Activated T-cell treated with anti-CD3 and anti-CD28 coated beads, Interleukin-2, amount 50 U/mL, for 72 hours (primary cell): ENCODE results near the gene RALGPS1. TPM values are rescaled to one million over a fixed set of nuclear protein-coding genes. Genes with fewer than 3 reads are reported as not detected.

Experiments
- ATAC-seq, 2 donors: fragments of 150-1000 bp; cut with Tn5 transposase; replicated peaks in 1 of 2; 2 replicates each; pipeline ENCODE4 v1.10.0; 2021; ENCODE audit warnings: moderate library complexity in 2 of 2, mild to moderate bottlenecking in 1 of 2
- DNase-seq, 2 donors: peaks; one replicate each; pipeline ENCODE4 v3.0.0; 2021 to 2022; ENCODE audit warnings: mixed read lengths in 1 of 2
- H3K27ac Mint-ChIP-seq: one replicate; pipeline ENCODE4 v1.8.0; 2022; ENCODE audit warnings: mild to moderate bottlenecking, moderate library complexity, mixed read lengths
- H3K27me3 Mint-ChIP-seq: one replicate; pipeline ENCODE4 v1.8.0; 2022; ENCODE audit warnings: low read depth, mixed read lengths
- H3K36me3 Mint-ChIP-seq, 2 donors: one replicate each; pipeline ENCODE4 v1.8.0; 2022; ENCODE audit warnings: mixed read lengths in 2 of 2, mild to moderate bottlenecking in 1 of 2; ENCODE audit not compliant: insufficient read depth in 2 of 2
- H3K4me1 Mint-ChIP-seq: one replicate; pipeline ENCODE4 v1.8.0; 2022; ENCODE audit warnings: low read depth, mixed read lengths
- H3K4me3 Mint-ChIP-seq, 2 donors: one replicate each; pipeline ENCODE4 v1.8.0; 2022; ENCODE audit warnings: mild to moderate bottlenecking in 2 of 2, mixed read lengths in 2 of 2, moderate library complexity in 2 of 2
- H3K9me3 Mint-ChIP-seq, 2 donors: one replicate each; pipeline ENCODE4 v1.8.0; 2022; ENCODE audit warnings: mixed read lengths in 2 of 2
- total RNA-seq, 2 donors: library from RNA; stranded (reverse); gene quantifications; one replicate each; pipeline ENCODE4 v1.2.3, GENCODE V29; 2022

The RALGPS1 gene
- total RNA-seq, 2 donors from 2014 or later, result 3.3 to 3.4 TPM

DNA sequence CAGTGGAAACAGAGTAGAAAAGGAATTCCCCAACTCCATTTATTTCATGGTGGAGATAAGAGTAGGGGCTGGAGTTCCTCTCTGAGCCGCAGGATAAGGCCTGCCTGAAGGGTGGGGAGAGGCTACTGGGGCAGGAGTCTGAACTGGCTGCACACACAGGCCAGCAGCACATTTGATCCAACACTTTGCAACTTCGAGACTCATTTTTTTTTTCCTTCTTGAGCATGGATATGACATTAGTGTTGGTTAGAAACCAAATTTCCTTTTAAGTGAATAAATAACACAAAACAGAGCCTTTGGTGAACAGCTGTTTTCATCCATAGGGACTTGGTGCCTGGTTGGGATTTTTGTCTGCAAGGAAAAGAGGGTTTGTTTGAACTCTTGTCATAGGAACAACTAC, 76.6 kb downstream of the RALGPS1 start:
- no peak for ATAC-seq

DNA sequence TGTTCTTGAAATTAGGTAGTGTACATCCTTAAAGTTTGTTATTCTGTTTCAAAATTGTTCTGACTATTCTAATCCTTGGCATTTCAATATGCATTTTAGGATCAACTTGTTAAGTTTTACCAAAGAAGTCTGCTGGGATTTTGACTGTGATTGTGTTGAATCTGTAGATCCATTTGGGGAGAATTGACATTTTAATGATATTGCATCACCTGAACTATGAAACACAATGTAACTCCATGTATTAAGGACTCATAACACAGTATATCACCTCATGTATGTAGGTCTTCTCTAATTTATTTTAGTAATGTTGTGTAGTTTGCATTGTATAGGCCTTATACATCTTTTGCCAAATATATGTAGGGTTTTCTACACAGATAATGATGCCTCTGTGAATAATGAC, 77.8 kb downstream of the RALGPS1 start:
- Mint-ChIP-seq H3K9me3 (peaks cover 7 to 10% of the 10 kb centered on the region in 2 donors), H3K4me3 (no peak overlapping the region), H3K4me1 (peaks cover 17% of the 10 kb centered on the region), H3K36me3 (peaks cover 16 to 25% of the 10 kb centered on the region in 2 donors), H3K27me3 (peaks cover 91% of the 10 kb centered on the region), H3K27ac (no peak overlapping the region)
- no peak for ATAC-seq
- DNase-seq, result no peak

More for the DNA sequence above, 76.6 kb downstream of the RALGPS1 start:
- no peak overlapping the region for H3K4me3 Mint-ChIP-seq
- peaks cover 94% of the 10 kb centered on the region for H3K27me3 Mint-ChIP-seq
- H3K9me3 Mint-ChIP-seq, result peaks cover 5 to 7% of the 10 kb centered on the region in 2 donors
- peaks cover 14 to 21% of the 10 kb centered on the region in 2 donors for H3K36me3 Mint-ChIP-seq
- H3K27ac Mint-ChIP-seq, result no peak overlapping the region
- H3K4me1 Mint-ChIP-seq, result peaks cover 29% of the 10 kb centered on the region
- no peak for DNase-seq

DNA sequence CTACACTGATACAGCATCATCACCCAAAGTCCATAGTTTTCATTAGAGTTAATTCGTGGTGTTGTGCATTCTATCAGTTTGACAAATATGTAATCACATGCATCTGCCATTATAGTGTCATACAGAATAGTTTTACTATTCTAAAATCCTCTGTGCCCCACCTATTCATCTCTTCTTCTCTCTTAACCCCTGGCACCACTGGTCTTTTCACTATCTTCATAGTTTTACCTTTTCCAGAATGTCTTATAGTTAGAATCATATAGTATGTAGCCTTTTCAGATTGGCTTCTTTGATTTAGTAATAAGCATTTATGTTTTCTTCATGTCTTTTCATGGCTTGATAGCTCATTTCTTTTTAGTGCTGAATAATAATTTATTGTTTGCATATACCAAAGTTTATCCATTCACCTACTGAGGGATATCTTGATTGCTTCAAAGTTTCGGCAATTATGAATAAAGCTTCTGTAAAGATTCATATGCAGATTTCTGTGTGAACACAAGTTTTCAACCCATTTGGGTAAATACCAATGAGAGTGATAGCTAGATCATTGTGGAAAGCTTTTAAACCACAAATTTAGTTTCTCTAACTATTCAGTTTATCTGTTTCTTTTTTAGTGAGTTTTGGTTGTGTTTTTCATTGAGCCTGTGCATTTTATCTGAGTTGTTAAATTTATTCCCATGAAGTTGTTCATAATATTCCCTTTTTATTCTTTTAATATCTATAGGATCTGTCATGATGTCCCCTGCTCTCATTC, 84.9 kb downstream of the RALGPS1 start:
- Mint-ChIP-seq H3K4me1 (peaks cover 21% of the 10 kb centered on the region), H3K36me3 (peaks cover 11 to 12% of the 10 kb centered on the region in 2 donors), H3K27me3 (peaks cover 70% of the 10 kb centered on the region), H3K4me3 (peak overlapping the region in 1 of 2 donors; percentile 58), H3K27ac (no peak overlapping the region), H3K9me3 (peaks cover 4 to 8% of the 10 kb centered on the region in 2 donors)
- peak; percentile 66 to 79 for ATAC-seq
- DNase-seq, result no peak

DNA sequence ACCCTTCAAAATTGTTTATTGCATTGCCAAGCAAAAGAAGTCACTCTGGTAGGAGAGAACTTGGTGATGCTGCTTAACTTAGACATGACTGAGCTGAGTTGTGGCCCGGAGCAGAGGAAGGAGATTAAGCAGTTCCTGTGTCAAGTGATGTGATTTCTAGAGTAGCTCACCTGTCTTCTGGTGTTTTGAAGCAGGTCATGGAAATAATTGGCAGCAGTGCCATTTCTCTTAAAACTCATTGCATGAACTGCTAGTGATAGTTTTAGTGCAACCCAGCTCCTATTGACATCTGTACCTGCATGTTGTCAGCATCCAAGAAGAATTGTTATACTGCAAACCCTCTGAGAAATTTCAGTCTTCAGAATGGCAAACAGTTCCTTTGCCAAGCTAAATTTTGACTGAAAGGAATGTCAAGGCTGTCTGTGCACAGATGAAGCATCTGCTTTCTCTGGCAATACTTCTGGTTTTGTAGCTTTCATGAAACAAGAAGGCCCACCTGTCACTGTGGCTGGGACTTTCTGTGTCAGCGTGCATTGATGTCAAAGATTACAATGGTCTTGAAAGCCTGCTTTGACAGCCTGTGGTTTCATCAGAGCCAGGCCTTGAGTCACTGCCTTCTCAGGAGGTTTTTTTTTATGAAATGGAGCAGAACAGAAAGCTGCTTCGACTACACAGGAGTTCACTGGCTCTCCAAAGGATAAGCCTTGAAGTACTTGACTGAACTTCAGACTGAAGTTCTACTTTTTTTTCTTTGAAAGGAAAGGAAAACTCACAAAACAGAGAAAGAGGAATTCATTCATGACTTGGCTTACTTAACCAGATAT, 90.6 kb downstream of the RALGPS1 start:
- Mint-ChIP-seq H3K4me1 (peaks cover 34% of the 10 kb centered on the region), H3K4me3 (peak overlapping the region; percentile 57 to 80), H3K27me3 (peaks cover 72% of the 10 kb centered on the region), H3K27ac (peak overlapping the region; percentile 73), H3K36me3 (no peaks in the 10 kb centered on the region), H3K9me3 (no peaks in the 10 kb centered on the region)
- ATAC-seq (peak; percentile 98 to 99), DNase-seq (peak; percentile 80 to 86)

DNA sequence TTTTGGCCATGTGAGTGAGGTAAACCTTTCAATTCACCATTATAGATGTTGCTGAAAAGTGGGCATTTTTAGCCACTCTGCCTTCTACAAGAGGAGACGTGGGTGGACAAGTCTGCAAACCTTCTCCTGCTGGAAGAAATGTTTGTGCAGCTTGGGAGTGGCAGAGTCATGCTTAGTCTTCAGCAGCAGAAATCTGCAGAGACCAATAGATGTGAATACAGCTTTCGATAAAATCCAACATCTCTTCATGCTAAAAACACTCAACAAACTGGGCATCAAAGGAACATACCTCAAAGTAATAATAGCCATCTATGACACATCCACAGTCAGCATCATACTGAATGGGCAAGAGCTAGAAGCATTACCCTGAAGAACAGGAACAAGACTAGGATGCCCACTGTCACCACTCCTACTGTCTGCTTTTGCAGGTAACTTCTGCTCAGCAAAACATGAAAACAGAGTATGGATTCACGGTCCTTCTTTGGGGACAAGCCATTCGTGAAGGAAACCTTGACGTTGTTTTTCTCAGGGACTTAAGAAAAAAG, 91.3 kb downstream of the RALGPS1 start:
- H3K4me1 Mint-ChIP-seq, result peaks cover 32% of the 10 kb centered on the region
- no peaks in the 10 kb centered on the region for H3K9me3 Mint-ChIP-seq
- peak overlapping the region in 1 of 2 donors; percentile 80 for H3K4me3 Mint-ChIP-seq
- H3K27ac Mint-ChIP-seq, result peak overlapping the region; percentile 64
- peak in 1 of 2 donors; percentile 5 for ATAC-seq
- no peak for DNase-seq
- peaks cover 74% of the 10 kb centered on the region for H3K27me3 Mint-ChIP-seq
- no peaks in the 10 kb centered on the region for H3K36me3 Mint-ChIP-seq

DNA sequence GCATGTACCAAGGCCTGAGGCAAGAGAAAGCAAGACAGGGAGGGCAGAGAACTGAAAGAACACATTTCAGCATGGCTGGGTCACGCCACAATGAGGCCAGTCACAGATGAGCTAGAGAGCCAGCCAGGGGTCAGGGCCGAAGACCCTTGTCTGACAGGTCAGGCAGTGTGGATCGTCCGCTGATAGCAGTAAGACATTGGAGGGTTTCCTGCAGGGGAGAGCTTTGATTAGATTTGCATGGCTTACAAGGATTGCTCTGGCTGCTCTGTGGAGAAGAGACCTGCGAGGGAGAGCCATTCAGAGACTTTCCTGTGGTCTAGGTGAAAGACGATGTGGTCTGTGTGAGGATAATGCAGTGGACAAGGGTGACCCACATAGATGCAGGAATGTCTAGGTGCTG, 93.1 kb downstream of the RALGPS1 start:
- Mint-ChIP-seq H3K9me3 (no peaks in the 10 kb centered on the region), H3K4me1 (peaks cover 32% of the 10 kb centered on the region)
- no peak for ATAC-seq

DNA sequence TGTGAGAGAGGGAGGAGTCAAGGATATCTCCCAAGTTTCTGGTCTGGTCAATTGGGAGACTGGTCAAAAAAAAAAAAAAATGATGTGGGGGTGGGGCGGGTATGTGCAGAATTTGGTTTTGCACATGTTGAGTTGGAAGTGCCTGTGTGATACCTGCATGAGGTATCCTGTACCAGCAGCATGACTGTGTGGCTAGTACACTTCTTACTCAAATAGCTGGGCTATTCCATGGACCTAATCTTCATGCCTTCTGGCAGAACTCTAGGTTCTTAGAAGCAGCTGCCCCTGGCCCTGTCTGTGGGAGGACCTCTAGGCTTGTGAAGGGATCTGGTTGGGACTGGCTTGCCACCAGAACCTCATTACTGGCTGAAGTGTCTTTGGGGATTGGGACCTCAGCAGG, 93.5 kb downstream of the RALGPS1 start:
- DNase-seq, result no peak
- peaks cover 82% of the 10 kb centered on the region for H3K27me3 Mint-ChIP-seq

More for the DNA sequence above, 93.1 kb downstream of the RALGPS1 start:
- H3K27ac Mint-ChIP-seq, result no peak overlapping the region
- no peak for DNase-seq
- no peak overlapping the region for H3K4me3 Mint-ChIP-seq
- peaks cover 81% of the 10 kb centered on the region for H3K27me3 Mint-ChIP-seq
- no peaks in the 10 kb centered on the region for H3K36me3 Mint-ChIP-seq

DNA sequence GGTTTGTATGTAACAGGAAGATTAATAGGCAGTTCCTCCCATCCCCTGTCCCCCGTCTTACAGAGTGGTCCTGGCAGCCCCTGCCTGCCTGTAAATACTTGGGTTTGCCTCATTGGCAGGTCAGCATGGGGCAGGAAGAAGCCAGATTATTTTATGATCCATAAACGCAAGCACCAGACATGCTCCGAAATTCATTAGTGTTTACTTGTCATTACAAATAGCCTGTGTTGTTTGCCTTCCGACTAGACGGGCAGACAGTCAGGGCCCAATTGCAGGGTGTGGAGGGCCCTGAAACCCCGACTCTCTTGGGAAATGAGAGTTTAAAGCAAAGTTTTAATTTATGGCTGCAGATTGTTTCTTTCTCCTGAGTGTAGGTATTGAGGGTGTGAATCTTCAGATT, 97.2 kb downstream of the RALGPS1 start:
- DNase-seq, result no peak
- no peaks in the 10 kb centered on the region for H3K36me3 Mint-ChIP-seq
- no peak overlapping the region for H3K4me3 Mint-ChIP-seq
- ATAC-seq, result no peak
- peaks cover 80% of the 10 kb centered on the region for H3K27me3 Mint-ChIP-seq
- no peak overlapping the region for H3K27ac Mint-ChIP-seq
- peaks cover 4% of the 10 kb centered on the region for H3K4me1 Mint-ChIP-seq
- no peaks in the 10 kb centered on the region for H3K9me3 Mint-ChIP-seq

More for the DNA sequence above, 93.5 kb downstream of the RALGPS1 start:
- Mint-ChIP-seq H3K4me3 (no peak overlapping the region), H3K36me3 (no peaks in the 10 kb centered on the region), H3K4me1 (peaks cover 32% of the 10 kb centered on the region), H3K9me3 (no peaks in the 10 kb centered on the region), H3K27ac (no peak overlapping the region)
- no peak for ATAC-seq

DNA sequence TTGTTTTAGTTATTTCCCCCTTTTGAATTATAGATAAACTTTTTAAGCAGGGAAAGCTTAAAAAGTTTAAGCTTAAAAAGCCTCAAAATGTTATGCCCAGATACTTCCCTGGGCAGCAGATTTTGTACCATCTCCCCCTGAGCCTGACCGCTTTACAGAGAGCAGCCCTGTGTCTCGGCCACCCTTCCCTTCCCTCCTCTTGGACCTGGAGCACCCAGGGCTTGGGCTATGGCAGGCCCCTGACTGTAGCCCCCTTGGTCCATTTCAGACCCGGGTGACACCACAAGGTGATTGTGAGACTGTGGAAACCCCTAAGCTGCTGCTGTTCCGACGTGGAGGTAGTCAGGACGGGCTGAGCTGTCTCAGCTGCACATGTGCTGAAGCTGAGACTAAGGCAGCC, 97.7 kb downstream of the RALGPS1 start:
- Mint-ChIP-seq H3K4me3 (no peak overlapping the region), H3K4me1 (peaks cover 4% of the 10 kb centered on the region), H3K9me3 (no peaks in the 10 kb centered on the region), H3K27me3 (peaks cover 75% of the 10 kb centered on the region), H3K27ac (no peak overlapping the region), H3K36me3 (no peaks in the 10 kb centered on the region)
- ATAC-seq, result no peak
- DNase-seq, result no peak

DNA sequence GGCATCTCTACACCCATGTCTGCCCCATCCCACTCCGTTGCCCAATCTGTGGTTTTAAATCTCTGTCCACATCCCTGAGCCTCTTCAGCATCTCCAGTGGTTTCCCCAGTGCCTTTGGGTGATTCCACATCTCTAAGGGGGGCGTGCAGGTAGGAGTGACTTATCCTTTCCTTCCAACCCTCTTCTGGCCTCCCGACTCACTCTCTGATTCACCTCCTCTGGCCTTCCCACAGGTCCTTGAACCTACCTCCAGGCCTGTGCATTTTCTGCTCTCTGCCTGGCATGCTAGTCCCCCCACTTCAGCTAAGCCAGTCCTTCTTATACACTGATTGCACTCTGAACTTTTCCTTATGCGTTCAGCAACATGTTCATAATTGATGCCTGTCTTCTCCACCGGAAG, 99.0 kb downstream of the RALGPS1 start:
- peak in 1 of 2 donors; percentile 44 for ATAC-seq
- Mint-ChIP-seq H3K27me3 (peaks cover 62% of the 10 kb centered on the region), H3K27ac (no peak overlapping the region), H3K4me3 (no peak overlapping the region), H3K4me1 (no peaks in the 10 kb centered on the region), H3K9me3 (no peaks in the 10 kb centered on the region), H3K36me3 (no peaks in the 10 kb centered on the region)
- no peak for DNase-seq

DNA sequence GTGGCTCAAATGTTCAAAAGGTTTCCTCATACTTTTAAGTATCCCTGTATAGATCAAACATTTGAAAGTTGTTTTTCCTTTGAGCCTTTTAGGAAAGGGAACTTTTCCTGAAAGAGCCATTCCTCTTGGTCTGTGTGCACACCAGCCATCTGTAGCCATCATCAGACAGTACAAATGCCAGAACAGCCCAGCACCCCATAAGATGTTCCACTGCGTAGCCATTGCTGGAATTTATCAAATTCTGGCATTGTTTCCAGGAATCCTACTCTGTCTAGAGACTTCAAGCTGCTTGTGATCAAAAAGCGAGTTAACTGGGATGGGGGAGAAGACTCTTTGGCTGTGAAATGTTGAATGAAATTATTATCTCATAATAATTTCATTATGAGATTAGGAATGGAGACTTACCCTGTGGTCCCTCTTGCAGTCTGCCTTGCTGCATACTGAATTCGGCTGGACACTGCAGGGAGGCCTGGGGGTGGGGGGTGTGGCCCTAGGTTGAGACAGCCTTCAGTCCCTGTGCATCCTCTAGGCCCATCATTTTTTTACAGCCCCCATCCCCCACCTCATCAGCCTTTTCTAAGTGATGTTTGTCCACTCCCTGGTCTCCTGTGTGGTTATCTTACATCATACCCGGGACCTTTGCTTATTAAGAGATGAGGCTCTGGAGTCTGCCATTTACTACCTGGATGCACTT, 99.8 kb downstream of the RALGPS1 start:
- Mint-ChIP-seq H3K36me3 (no peaks in the 10 kb centered on the region), H3K27me3 (peaks cover 54% of the 10 kb centered on the region), H3K27ac (no peak overlapping the region), H3K9me3 (no peaks in the 10 kb centered on the region), H3K4me1 (no peaks in the 10 kb centered on the region), H3K4me3 (no peak overlapping the region)
- no peak for DNase-seq
- no peak for ATAC-seq

DNA sequence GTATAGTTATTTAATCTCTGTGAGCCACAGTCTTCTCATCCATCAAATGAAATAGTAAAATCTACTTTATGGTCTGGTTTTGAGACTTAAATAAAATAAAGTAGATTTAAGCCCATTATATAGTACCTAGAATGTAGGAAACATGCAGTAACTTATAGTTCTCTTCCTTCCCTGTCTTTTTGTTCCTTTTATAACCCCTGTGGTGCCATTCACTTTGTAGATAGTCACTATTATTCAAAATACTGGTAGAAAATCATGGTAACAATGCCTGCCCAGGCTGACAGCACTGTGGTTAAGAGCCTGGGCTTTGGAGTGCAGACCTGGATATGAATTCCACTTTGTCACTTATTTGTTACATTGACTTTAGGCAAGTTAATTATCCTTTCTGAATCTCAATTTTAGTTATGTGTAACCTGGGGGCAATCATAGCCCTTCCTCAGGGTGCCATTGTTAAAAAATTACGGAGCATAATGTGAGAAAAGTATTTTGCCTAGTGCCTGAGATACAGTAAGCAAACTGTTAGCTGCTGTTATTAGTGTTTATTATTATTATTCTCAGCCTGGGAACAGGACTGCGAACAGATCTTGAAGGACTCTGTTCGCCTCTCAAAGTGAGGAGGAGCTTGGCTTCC, 100.4 kb downstream of the RALGPS1 start:
- H3K36me3 Mint-ChIP-seq, result no peaks in the 10 kb centered on the region
- no peaks in the 10 kb centered on the region for H3K4me1 Mint-ChIP-seq
- DNase-seq (no peak), ATAC-seq (no peak)
- peaks cover 50% of the 10 kb centered on the region for H3K27me3 Mint-ChIP-seq
- H3K27ac Mint-ChIP-seq, result no peak overlapping the region
- H3K4me3 Mint-ChIP-seq, result no peak overlapping the region
- no peaks in the 10 kb centered on the region for H3K9me3 Mint-ChIP-seq
